HFF-Myc (cell line): ENCODE results near the gene HSPG2.

Experiments used
- DNase-seq: peaks from one replicate; pipeline ENCODE4 v3.0.0-alpha.2; 2011; ENCODE audit warnings: low read depth; ENCODE audit errors: extremely low read depth
- H3K4me3 ChIP-seq: replicated peaks from 2 replicates; pipeline ENCODE4 v1.5.1; 2011; ENCODE audit warnings: low read depth, mild to moderate bottlenecking, control low read depth, low read length
- TF ChIP-seq, protein P1 (sequence below): IDR thresholded peaks from 2 replicates; pipeline ENCODE4 v1.5.1; 2012; ENCODE audit warnings: mild to moderate bottlenecking, low read depth, low read length, control low read depth; ENCODE audit errors: missing control alignments

HSPG2 gene

DNA sequence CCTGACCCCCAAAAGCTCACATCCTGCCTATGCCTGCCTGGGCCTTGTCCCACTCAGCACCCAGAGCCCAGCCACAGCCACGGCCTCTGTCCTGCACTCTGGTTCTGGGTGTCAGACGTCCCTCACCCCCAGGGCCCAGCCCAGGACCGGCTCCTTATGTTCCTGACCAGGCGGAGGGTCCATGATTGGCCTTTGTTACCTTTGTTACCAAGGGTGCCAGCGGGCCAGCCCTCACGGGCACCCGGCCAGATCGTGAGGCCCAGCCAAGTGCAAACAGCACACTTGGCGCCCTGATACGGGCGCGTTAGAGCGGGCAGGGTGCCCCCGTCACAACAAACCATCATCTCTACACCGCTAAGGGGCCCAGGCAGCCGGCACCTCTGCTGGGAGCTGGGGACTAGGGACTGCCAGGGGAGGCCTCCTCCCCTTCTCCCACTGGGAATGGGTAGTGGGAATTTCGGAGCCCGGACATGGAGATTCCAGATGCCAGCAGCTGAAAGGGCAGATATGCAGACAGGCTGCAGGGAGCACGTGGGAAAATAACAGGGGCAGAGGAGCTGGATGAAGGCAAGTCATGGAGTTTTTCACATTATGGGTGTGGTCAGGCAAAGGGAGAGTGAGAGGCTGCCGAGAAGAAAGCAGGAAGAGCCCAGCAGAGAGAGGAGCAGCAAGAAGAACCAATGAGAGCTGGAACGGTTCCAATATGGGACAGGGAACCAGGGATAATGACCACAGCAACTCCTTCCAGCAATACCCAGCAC, 22.1 kb downstream of the HSPG2 start:
- TF ChIP-seq, protein P1, sequence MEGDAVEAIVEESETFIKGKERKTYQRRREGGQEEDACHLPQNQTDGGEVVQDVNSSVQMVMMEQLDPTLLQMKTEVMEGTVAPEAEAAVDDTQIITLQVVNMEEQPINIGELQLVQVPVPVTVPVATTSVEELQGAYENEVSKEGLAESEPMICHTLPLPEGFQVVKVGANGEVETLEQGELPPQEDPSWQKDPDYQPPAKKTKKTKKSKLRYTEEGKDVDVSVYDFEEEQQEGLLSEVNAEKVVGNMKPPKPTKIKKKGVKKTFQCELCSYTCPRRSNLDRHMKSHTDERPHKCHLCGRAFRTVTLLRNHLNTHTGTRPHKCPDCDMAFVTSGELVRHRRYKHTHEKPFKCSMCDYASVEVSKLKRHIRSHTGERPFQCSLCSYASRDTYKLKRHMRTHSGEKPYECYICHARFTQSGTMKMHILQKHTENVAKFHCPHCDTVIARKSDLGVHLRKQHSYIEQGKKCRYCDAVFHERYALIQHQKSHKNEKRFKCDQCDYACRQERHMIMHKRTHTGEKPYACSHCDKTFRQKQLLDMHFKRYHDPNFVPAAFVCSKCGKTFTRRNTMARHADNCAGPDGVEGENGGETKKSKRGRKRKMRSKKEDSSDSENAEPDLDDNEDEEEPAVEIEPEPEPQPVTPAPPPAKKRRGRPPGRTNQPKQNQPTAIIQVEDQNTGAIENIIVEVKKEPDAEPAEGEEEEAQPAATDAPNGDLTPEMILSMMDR, result no peak
- H3K4me3 ChIP-seq, result no peak overlapping the region
- no peak for DNase-seq

DNA sequence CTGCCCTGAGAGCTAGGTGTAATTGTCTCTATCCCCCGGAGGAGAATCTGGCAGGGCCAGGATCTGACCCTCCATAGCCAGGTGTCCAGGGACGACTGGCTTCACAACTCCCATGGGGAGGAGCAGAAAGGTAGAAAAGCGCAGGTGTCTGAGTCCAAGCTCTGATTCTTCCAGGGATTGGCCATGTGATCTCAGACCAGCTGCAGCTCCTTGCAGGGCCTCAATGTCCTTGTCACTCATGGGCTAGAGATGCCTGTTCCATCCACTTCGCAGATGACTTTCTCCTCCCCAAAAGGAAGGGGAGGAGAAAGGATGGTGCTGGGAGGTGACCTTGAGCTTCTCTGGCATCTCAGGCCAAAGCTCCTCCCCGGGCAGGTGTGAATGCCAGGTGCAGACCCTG, 22.7 kb downstream of the HSPG2 start:
- no peak overlapping the region for H3K4me3 ChIP-seq
- TF ChIP-seq, protein P1, result no peak
- no peak for DNase-seq

DNA sequence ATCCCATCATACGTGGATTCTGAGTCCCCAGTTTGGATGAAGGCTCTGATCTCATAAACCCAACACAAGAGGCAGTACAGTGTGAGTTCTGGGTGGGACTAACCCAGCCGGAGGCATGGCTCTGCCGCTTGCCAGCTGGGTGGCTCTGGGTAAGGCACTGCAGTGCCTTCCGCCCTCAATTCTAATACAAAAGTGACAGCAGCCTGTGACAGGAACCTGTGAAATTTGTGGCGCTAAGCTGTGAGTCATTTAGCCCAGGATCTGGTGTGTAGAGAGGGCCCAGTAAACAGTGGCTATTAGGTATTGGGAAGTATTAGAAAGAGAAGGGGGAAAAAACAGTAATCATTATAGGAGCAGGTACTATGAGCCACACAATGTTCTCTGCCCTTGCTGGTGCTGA, 23.3 kb downstream of the HSPG2 start:
- no peak for DNase-seq
- H3K4me3 ChIP-seq, result no peak overlapping the region

DNA sequence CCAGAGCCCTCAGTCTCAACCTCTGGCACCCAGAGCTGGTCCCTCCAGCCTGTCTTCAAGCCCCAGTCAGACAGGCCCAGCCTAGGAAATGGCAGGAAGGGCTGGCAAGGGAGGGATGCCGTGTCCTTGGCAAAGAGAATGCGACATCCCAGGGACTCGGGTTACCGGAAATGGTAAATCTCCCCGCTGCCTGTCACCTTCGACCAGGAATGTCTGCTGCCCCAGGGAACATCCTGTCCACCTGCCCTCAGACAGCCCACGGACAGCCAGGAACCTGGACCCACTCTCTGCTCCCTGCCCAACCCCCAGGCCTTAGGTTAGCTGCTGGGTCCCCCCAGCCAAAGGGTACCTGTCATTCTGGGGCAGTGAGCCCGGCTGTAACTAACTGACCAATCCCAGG, 23.9 kb downstream of the HSPG2 start:
- no peak for DNase-seq
- H3K4me3 ChIP-seq, result no peak overlapping the region

More for the DNA sequence above, 23.3 kb downstream of the HSPG2 start:
- TF ChIP-seq, protein P1, result no peak

DNA sequence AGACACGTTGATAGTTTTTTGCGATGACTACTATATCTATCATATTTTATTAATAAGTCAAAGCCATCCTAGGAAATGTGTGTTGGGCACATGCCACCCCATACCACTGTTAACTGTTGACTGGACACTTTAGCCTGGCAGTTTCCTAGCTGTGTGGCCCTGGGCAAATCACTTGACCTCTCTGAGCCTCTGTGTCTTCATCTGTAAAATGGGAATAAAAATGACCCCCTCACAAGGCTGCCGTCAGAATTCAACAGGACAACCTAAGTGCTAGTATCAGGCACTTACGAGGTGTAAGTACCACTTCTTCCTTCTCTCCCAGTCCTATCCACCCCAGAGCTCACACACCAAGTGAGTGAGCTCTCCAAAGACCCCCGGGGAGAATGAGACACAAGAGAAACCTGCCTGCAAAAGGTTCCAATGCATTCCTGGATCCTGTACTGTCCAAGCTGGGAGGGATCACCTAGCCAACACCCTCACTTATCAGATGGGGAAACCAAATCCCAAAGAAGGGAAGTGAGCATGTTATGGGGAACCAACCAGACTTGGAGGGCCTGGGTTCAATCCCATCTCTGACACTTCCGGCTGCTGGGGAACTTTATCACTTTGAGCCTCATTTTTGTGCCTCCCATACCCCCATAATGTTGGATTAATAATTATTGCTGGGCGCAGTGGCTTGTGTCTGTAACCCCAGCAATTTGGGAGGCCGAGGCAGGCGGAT, 24.9 kb downstream of the HSPG2 start:
- TF ChIP-seq, protein P1, result no peak
- H3K4me3 ChIP-seq, result no peak overlapping the region
- DNase-seq, result no peak

More for the DNA sequence above, 23.9 kb downstream of the HSPG2 start:
- TF ChIP-seq, protein P1, result no peak

DNA sequence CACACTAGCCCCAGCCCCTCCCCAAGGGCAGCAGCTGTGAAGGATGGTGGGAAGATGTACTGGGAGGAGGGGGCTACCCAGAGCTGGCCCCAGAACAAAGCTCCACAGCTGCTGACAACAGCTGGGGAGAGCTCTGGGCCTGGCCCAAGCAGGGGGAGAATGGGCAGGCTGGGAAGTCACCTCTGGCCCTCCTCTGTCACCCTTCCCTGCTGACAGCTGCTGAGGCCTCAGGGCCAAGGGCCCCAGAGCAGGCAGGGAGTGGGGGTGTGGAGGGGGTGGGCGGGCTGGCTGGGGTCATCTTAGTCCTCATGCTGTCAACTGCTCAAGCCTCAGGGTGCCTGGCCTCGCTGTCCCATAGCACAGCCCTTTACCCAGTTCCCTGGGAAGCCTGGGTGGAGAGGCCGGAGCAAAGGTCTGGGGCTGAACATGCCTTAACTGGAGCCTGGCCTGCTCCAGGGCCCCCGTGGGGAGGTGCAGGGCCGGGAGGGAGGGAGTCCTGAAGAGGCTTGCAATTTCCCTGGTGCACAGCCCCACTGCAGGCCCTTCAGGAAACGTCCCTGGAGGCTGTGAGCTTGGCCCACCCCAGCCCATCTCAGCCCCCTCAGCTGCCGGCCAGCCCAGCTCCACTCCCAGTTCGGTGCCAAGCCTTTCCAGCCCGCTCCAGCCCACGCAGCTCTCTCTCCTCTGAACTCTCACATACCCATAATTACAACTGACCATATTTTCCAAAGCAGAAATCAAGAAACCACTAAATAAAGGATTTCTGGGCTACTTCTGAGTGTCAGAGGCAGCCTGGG, 25.7 kb downstream of the HSPG2 start:
- DNase-seq, result no peak
- TF ChIP-seq, protein P1, result no peak
- H3K4me3 ChIP-seq, result no peak overlapping the region
